ENCODE results near the gene CELF2.
"Not testable (repeated sequence)": the region's sequence is repeated elsewhere in the genome, so short reads cannot be mapped to it uniquely, and the experiment has no call there.

The CELF2 gene

GRCh38 chr10:11017570-11018431 lies at the start of gene CELF2:
CELF2 (plus strand) TSS chr10:11017872; CDS start chr10:11018090, 218 bp downstream.
- DNase-seq (ENCODE audit: low read depth): peak; percentile 15

- no peak for DNase-seq (ENCODE audit: low read depth)
Observed at GRCh38 chr10:10968257-10968588, 49.4 kb upstream of the CELF2 start.

GRCh38 chr10:10973310-10973709 lies 44.4 kb upstream of the CELF2 start:
- DNase-seq (ENCODE audit: low read depth): no peak

GRCh38 chr10:10975647-10976046 lies 42.0 kb upstream of the CELF2 start:
- DNase-seq (ENCODE audit: low read depth): no peak

- DNase-seq (ENCODE audit: low read depth): no peak
Observed at GRCh38 chr10:10976652-10977051, 41.0 kb upstream of the CELF2 start.

- no peak for DNase-seq (ENCODE audit: low read depth)
Observed at GRCh38 chr10:10977226-10977956, 40.3 kb upstream of the CELF2 start.

- DNase-seq (ENCODE audit: low read depth): no peak
Observed at GRCh38 chr10:10977978-10978377, 39.7 kb upstream of the CELF2 start.

- DNase-seq (ENCODE audit: low read depth): no peak
Observed at GRCh38 chr10:10985361-10985760, 32.3 kb upstream of the CELF2 start.

- no peak for DNase-seq (ENCODE audit: low read depth)
Observed at GRCh38 chr10:10986606-10987005, 31.1 kb upstream of the CELF2 start.

- DNase-seq (ENCODE audit: low read depth): no peak
Observed at GRCh38 chr10:10987111-10987510, 30.6 kb upstream of the CELF2 start.

- DNase-seq (ENCODE audit: low read depth): no peak
Observed at GRCh38 chr10:10989669-10990068, 28.0 kb upstream of the CELF2 start.

GRCh38 chr10:10991144-10991543 lies 26.5 kb upstream of the CELF2 start:
- no peak for DNase-seq (ENCODE audit: low read depth)

- no peak for DNase-seq (ENCODE audit: low read depth)
Observed at GRCh38 chr10:10992072-10992471, 25.6 kb upstream of the CELF2 start.

GRCh38 chr10:10992961-10993714 lies 24.5 kb upstream of the CELF2 start:
- no peak for DNase-seq (ENCODE audit: low read depth)

- DNase-seq (ENCODE audit: low read depth): no peak
Observed at GRCh38 chr10:10993785-10994184, 23.9 kb upstream of the CELF2 start.

GRCh38 chr10:10994360-10994759 lies 23.3 kb upstream of the CELF2 start:
- DNase-seq (ENCODE audit: low read depth): no peak

GRCh38 chr10:10995120-10995519 lies 22.6 kb upstream of the CELF2 start:
- DNase-seq (ENCODE audit: low read depth): no peak

- no peak for DNase-seq (ENCODE audit: low read depth)
Observed at GRCh38 chr10:10996966-10997620, 20.6 kb upstream of the CELF2 start.

- not testable (repeated sequence) for DNase-seq (ENCODE audit: low read depth)
Observed at GRCh38 chr10:10999501-10999900, 18.2 kb upstream of the CELF2 start.

GRCh38 chr10:11002485-11002884 lies 15.2 kb upstream of the CELF2 start:
- DNase-seq (ENCODE audit: low read depth): no peak

- DNase-seq (ENCODE audit: low read depth): no peak
Observed at GRCh38 chr10:11002916-11003315, 14.8 kb upstream of the CELF2 start.

GRCh38 chr10:11003679-11004078 lies 14.0 kb upstream of the CELF2 start:
- DNase-seq (ENCODE audit: low read depth): no peak

All from stimulated activated CD8-positive, alpha-beta memory T cell treated with anti-CD3 and anti-CD28 coated beads, Interleukin-15, amount 100 ng/mL, for 24 hours (primary cell).